Measurements from ENCODE around the gene ENAH. TPM values are rescaled to one million over a fixed set of nuclear protein-coding genes. Genes with fewer than 3 reads are reported as not detected.

Gene ENAH
- total RNA-seq, 2 experiments from 2014 or later = not detected

GRCh38 chr1:225689882-225690459 is 37.0 kb upstream of the ENAH start:
- DNase-seq (no peak), ATAC-seq (ENCODE audit: low read depth) (no peak)
- POLR2A ChIA-PET = no interaction called here
- Mint-ChIP-seq H3K27me3 (peaks cover 5% of the 10 kb centered on the region), H3K9me3 (no peaks in the 10 kb centered on the region), H3K4me3 (no peak overlapping the region), H3K4me1 (peaks cover 2% of the 10 kb centered on the region), H3K36me3 (no peaks in the 10 kb centered on the region), H3K27ac (no peak overlapping the region)

- POLR2A ChIA-PET = interaction anchor here (0.6 kb wide), 1 partner anchor 576 kb away, joined by 3 read pairs; no protein-coding TSS in a partner anchor
- no peak overlapping the region for H3K27ac Mint-ChIP-seq
Observed at GRCh38 chr1:225688345-225688744, 35.4 kb upstream of the ENAH start.

GRCh38 chr1:225685476-225686176 is 32.7 kb upstream of the ENAH start:
- no peak for ATAC-seq (ENCODE audit: low read depth)
- Mint-ChIP-seq H3K9me3 (no peaks in the 10 kb centered on the region), H3K27ac (no peak overlapping the region), H3K27me3 (peaks cover 17% of the 10 kb centered on the region), H3K36me3 (no peaks in the 10 kb centered on the region), H3K4me1 (peaks cover 2% of the 10 kb centered on the region), H3K4me3 (no peak overlapping the region)
- DNase-seq = no peak
- POLR2A ChIA-PET = no interaction called here

More at GRCh38 chr1:225688345-225688744, 35.4 kb upstream of the ENAH start:
- ATAC-seq (ENCODE audit: low read depth) (no peak), DNase-seq (no peak)
- Mint-ChIP-seq H3K9me3 (no peaks in the 10 kb centered on the region), H3K4me1 (peaks cover 2% of the 10 kb centered on the region), H3K36me3 (no peaks in the 10 kb centered on the region), H3K4me3 (no peak overlapping the region), H3K27me3 (peaks cover 10% of the 10 kb centered on the region)

DNA sequence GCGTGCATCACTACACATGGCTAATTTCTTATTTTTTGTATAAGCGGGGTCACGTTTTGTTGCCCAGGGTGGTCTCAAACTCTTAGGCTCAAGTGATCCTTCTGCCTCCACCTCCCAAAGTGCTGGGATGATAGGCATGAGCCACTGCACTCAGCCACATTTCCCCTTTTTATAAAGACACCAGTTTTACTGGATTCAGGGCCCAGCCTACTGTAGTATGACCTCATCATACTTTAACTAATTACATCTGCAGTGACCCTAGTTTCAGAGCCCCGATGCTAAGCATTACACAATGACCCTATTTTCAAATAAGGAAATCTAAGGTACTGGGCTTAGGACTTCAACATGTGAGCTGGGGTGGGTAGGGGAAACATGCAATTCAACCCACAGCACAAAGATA is 31.8 kb upstream of the ENAH start:
- H3K36me3 Mint-ChIP-seq = no peaks in the 10 kb centered on the region
- H3K27ac Mint-ChIP-seq = no peak overlapping the region
- H3K9me3 Mint-ChIP-seq = no peaks in the 10 kb centered on the region
- no peak overlapping the region for H3K4me3 Mint-ChIP-seq
- H3K4me1 Mint-ChIP-seq = peaks cover 2% of the 10 kb centered on the region
- POLR2A ChIA-PET = no interaction called here
- ATAC-seq (ENCODE audit: low read depth) = no peak
- DNase-seq = no peak
- peaks cover 25% of the 10 kb centered on the region for H3K27me3 Mint-ChIP-seq

GRCh38 chr1:225681231-225681630 is 28.3 kb upstream of the ENAH start:
- no peak overlapping the region for H3K27ac Mint-ChIP-seq
- DNase-seq = no peak
- POLR2A ChIA-PET = no interaction called here
- no peak for ATAC-seq (ENCODE audit: low read depth)
- H3K9me3 Mint-ChIP-seq = no peaks in the 10 kb centered on the region
- H3K36me3 Mint-ChIP-seq = no peaks in the 10 kb centered on the region
- H3K4me3 Mint-ChIP-seq = no peak overlapping the region
- H3K27me3 Mint-ChIP-seq = peaks cover 50% of the 10 kb centered on the region
- peaks cover 2% of the 10 kb centered on the region for H3K4me1 Mint-ChIP-seq

DNA sequence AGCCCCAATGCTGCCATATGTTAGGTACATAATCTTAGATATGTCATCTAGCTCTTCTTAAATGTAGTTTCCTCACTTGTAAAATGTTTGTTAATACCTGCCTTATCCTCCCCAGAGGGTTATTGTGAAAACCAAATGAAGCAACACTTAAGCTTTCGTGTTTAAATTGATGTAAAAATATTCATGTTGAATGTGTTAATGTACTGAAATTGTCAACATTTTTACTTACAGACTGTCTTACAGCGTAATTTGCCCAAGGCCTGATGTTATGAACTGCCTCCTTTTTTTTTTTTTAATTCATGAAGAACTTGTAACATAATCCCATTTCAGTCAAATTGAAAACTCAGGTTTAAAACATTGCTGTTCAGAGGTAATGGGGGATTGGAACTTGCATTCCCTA is 25.6 kb upstream of the ENAH start:
- DNase-seq = no peak
- peaks cover 62% of the 10 kb centered on the region for H3K27me3 Mint-ChIP-seq
- POLR2A ChIA-PET = no interaction called here
- H3K27ac Mint-ChIP-seq = no peak overlapping the region
- no peaks in the 10 kb centered on the region for H3K36me3 Mint-ChIP-seq
- peaks cover 2% of the 10 kb centered on the region for H3K4me1 Mint-ChIP-seq
- no peak for ATAC-seq (ENCODE audit: low read depth)
- no peaks in the 10 kb centered on the region for H3K9me3 Mint-ChIP-seq
- H3K4me3 Mint-ChIP-seq = no peak overlapping the region

DNA sequence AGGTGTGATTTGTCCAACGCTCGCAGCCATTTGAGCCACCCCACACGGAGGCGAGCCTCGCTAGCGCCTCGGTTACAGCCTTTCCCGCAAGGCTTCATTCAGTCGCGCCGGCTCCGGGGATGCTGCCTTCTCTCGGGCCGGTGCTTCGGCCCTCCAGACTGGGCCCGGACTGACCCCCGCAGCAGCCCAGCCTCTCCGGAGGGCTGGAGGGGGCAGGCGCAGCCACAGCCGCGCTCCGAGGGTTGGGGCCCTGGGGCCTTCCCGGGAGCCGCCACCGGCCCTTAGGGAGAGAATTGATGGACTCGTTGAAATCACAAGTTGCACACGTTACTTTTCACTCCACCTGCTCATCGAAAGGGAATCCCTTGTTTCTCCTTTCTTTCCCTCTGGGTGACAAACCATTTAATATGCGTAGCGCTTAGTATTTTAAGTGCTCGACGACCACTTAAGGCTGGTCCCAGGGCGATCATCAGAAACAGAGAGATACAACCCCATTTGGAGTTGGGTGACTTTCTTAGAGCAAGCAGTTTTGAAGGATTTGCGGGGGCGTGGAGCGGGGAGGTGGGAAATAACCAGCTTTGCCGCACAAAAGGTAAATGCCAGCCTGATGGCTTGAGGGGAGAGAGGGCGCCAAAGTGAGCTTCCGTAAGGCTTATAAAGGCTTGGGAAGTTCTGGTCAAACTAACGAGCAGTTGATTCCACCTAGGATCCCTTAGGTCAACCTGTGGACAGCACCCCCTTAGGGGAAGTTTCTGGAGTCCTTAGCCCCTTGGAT is 24.6 kb upstream of the ENAH start:
- Mint-ChIP-seq H3K4me3 (no peak overlapping the region), H3K9me3 (no peaks in the 10 kb centered on the region), H3K4me1 (peaks cover 2% of the 10 kb centered on the region), H3K27me3 (peaks cover 55% of the 10 kb centered on the region), H3K27ac (no peak overlapping the region), H3K36me3 (no peaks in the 10 kb centered on the region)
- POLR2A ChIA-PET = no interaction called here
- no peak for DNase-seq
- no peak for ATAC-seq (ENCODE audit: low read depth)

DNA sequence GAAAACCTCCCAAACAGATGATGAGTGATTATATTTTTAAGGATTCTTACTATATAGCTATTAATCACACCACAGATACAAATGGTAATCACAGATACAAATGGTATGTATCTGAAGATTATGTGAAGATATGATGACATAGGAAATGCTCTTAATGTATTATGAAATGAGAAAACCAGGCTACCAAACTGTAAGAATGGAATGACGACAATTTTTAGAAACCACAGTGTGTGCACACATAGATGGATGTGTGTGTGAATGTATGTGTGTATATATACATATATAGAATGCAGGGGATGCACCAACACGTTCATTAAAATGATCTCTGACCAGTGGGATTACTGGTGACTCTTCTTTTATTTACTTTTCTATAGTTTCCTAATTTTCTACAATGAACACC is 21.5 kb upstream of the ENAH start:
- Mint-ChIP-seq H3K27ac (no peak overlapping the region), H3K4me1 (peaks cover 14% of the 10 kb centered on the region), H3K4me3 (no peak overlapping the region), H3K27me3 (peaks cover 43% of the 10 kb centered on the region), H3K36me3 (no peaks in the 10 kb centered on the region), H3K9me3 (no peaks in the 10 kb centered on the region)
- no peak for ATAC-seq (ENCODE audit: low read depth)
- DNase-seq = no peak
- POLR2A ChIA-PET = no interaction called here

DNA sequence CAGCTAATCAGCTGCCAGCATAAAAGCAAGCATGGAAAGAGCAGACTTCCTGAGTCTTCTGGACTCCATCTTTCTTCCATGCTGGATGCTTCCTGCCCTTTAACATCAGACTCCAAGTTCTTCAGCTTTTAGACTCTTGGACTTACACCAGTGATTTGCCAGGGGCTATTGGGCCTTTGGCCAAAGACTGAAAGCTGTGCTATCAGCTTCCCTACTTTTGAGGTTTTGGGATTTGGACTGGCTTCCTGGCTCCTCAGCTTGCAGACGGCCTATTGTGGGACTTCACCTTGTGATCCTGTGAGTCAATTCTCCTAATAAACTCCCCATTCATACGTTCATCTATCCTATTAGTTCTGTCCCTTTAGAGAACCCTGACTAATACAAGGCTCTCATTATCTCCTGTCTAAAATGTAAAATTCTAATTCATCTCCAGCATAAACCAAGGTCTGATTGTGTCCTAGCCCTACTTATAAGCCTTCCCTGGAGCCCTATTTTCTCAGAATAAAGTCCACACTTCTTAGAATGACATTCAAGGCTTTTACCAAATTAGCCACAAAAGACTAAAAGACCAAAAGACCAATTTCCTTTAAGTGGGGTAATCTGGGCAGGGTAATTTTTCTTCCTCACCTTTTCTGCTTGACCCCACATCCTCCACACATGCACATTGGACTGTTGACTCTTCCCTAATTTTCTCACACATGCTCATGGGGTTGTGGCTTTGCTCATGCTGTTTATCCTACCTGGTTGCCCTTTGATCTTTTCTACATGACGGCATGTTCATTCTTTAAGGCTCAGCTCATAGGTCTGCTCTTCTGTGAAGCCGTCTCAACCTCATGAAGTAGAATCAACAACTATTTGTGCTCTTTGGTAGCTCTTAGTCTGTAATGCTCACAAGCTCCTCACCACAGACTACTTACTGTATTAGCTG is 18.1 kb upstream of the ENAH start:
- H3K27me3 Mint-ChIP-seq = peaks cover 20% of the 10 kb centered on the region

DNA sequence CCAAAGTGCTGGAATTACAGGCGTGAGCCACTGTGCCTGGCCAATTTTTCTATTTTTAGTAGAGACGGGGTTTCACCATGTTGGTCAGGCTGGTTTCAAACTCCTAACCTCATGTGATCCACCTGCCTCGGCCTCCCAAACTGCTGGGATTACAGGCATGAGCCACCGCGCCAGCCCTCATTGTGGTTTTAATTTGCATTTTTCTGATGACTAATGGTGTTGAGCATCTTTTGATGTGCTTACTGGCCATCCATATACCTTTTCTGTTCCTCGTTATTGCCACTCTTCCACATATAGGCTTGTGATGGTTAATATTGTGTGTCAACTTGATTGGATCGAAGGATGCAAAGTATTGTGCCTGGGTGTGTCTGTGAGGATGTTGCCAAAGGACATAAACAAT is 17.4 kb upstream of the ENAH start:
- H3K36me3 Mint-ChIP-seq = no peaks in the 10 kb centered on the region
- ATAC-seq (ENCODE audit: low read depth) = no peak
- POLR2A ChIA-PET = no interaction called here

More for the DNA sequence above, 18.1 kb upstream of the ENAH start:
- ATAC-seq (ENCODE audit: low read depth) (no peak), DNase-seq (no peak)
- Mint-ChIP-seq H3K4me1 (peaks cover 12% of the 10 kb centered on the region), H3K4me3 (no peak overlapping the region), H3K9me3 (no peaks in the 10 kb centered on the region), H3K36me3 (no peaks in the 10 kb centered on the region), H3K27ac (no peak overlapping the region)
- POLR2A ChIA-PET = no interaction called here

DNA sequence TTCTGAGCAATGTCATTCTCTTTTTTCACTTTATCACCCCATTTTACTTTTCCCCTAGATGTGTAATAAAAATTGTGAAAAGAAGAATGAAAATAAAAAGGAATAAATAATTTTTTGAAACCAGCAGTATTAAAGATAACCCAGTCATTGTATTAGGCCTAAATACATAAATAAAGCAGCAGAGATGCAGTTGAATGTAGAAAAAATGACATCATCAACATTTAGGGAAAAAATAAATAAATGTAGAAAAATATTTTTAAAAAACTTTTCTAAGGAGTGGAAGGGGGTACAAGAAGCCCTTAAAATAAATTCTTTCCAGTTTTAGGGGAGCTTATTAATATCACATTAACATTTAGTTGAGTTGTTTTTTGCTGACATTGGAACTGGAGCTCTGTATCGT is 15.3 kb upstream of the ENAH start:
- no peak overlapping the region for H3K27ac Mint-ChIP-seq
- POLR2A ChIA-PET = no interaction called here
- no peak for ATAC-seq (ENCODE audit: low read depth)
- peaks cover 12% of the 10 kb centered on the region for H3K4me1 Mint-ChIP-seq
- peaks cover 2% of the 10 kb centered on the region for H3K27me3 Mint-ChIP-seq
- H3K4me3 Mint-ChIP-seq = no peak overlapping the region
- H3K9me3 Mint-ChIP-seq = no peaks in the 10 kb centered on the region
- DNase-seq = no peak
- no peaks in the 10 kb centered on the region for H3K36me3 Mint-ChIP-seq

More for the DNA sequence above, 17.4 kb upstream of the ENAH start:
- Mint-ChIP-seq H3K4me3 (no peak overlapping the region), H3K9me3 (no peaks in the 10 kb centered on the region), H3K27me3 (peaks cover 13% of the 10 kb centered on the region), H3K4me1 (peaks cover 12% of the 10 kb centered on the region), H3K27ac (no peak overlapping the region)
- DNase-seq = no peak

DNA sequence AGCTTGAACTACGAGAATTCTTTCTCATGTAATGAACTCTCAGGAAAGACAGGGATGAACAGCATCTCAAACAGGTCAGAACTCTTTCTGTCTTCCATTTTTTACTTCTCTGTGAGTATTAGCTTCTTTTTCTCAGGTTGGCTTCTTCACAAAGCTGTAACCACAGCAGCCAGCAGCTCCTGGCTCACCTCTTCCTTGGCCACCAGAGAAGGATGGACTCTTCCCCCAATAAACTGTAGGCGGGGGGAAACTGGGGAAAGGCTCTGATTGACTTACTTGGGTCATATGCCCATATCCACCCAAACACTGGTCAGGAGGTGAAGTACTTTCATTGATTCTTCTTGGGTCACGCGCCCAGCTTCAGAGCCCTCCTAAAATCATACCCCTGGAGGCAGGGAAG is 14.4 kb upstream of the ENAH start:
- ATAC-seq (ENCODE audit: low read depth) (no peak), DNase-seq (no peak)
- peaks cover 2% of the 10 kb centered on the region for H3K27me3 Mint-ChIP-seq
- no peaks in the 10 kb centered on the region for H3K9me3 Mint-ChIP-seq
- H3K36me3 Mint-ChIP-seq = no peaks in the 10 kb centered on the region
- H3K4me1 Mint-ChIP-seq = peaks cover 12% of the 10 kb centered on the region
- H3K27ac Mint-ChIP-seq = no peak overlapping the region
- H3K4me3 Mint-ChIP-seq = no peak overlapping the region
- POLR2A ChIA-PET = no interaction called here

GRCh38 chr1:225666495-225666894 is 13.6 kb upstream of the ENAH start:
- Mint-ChIP-seq H3K4me1 (peaks cover 11% of the 10 kb centered on the region), H3K27ac (no peak overlapping the region), H3K4me3 (no peak overlapping the region), H3K36me3 (no peaks in the 10 kb centered on the region), H3K9me3 (no peaks in the 10 kb centered on the region), H3K27me3 (peaks cover 3% of the 10 kb centered on the region)
- ATAC-seq (ENCODE audit: low read depth) (no peak), DNase-seq (no peak)
- POLR2A ChIA-PET = no interaction called here

All from activated naive CD8-positive, alpha-beta T cell treated with anti-CD3 and anti-CD28 coated beads, Interleukin-2, amount 10 ng/mL, durations not matched to agents 7 days and 5 days (primary cell).